Activated naive CD4-positive, alpha-beta T cell treated with anti-CD3 and anti-CD28 coated beads, Interleukin-2, amount 50 U/mL, for 24 hours (primary cell): ENCODE data around the gene B3GAT3.
"Not testable (repeated sequence)": the region's sequence is repeated elsewhere in the genome, so short reads cannot be mapped to it uniquely, and the experiment has no call there.

Experiments
- H3K27ac Mint-ChIP-seq: one replicate; pipeline ENCODE4 v1.8.0; 2021; ENCODE audit warnings: mild to moderate bottlenecking, mixed read lengths
- H3K27me3 Mint-ChIP-seq: one replicate; pipeline ENCODE4 v1.8.0; 2021; ENCODE audit warnings: mixed read lengths
- H3K36me3 Mint-ChIP-seq: one replicate; pipeline ENCODE4 v1.8.0; 2021; ENCODE audit warnings: mixed read lengths
- H3K4me1 Mint-ChIP-seq: one replicate; pipeline ENCODE4 v1.8.0; 2021; ENCODE audit warnings: mixed read lengths
- H3K4me3 Mint-ChIP-seq: one replicate; pipeline ENCODE4 v1.8.0; 2021; ENCODE audit warnings: mild to moderate bottlenecking, mixed read lengths
- H3K9me3 Mint-ChIP-seq: one replicate; pipeline ENCODE4 v1.8.0; 2021; ENCODE audit warnings: mixed read lengths

The B3GAT3 gene

DNA sequence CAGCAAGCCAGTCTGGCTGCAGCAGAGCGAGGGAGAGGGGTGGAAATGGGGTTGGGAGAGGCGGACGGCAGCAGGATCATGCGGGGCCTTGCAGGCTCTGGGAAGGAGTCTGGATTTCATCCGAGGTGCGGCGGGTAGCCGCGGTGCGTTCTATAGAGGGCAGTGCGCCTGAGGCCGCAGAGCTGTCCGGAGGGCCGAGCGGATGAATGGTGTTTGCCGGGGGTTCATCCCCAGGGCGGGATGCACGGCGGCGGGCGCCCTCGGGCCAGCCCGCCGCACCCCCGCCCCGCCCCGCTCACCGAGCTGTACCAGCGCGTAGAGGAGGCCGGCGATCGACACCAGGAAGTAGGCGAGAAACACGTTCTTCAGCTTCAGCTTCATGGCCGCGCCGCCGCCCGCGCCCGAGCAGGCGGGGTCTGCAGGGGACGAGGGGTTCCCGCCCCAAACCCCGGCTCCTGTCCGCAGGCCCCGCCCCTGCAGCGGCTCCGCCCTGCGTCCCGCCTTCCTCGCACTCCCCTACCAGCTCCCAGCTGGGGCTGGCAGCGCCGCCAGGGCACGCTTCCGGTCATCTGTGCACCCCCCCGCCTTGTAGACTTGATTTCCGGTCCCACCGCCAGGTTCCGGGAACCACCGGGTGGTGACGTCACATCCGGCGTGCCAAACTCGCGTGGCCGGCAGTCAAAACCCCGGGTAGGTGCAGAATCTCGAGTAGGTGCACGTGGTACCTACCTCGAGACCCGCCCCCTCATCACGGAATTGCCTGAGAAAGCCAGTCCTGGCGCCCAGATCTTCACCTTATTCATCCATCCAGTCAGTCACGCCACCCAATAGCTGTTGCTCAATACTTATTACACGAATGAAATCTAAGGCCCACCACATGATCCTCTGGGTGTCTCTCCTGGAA is at the start of gene B3GAT3:
Gene B3GAT3, minus strand, starts transcription at position 420 of the 904 bp plus-strand sequence. Its CDS starts 39 bp downstream, at position 381.
- no peaks in the 10 kb centered on the region for H3K27me3 Mint-ChIP-seq
- H3K27ac Mint-ChIP-seq: peak within 1 kb of the TSS; percentile 99
- no peaks in the 10 kb centered on the region for H3K9me3 Mint-ChIP-seq
- H3K4me1 Mint-ChIP-seq: peaks cover 30% of the 10 kb centered on the region
- H3K4me3 Mint-ChIP-seq: peak within 1 kb of the TSS; percentile 96
- peaks cover 13% of the 10 kb centered on the region for H3K36me3 Mint-ChIP-seq

- peaks cover 48% of the 10 kb centered on the region for H3K4me1 Mint-ChIP-seq
- no peaks in the 10 kb centered on the region for H3K9me3 Mint-ChIP-seq
- H3K36me3 Mint-ChIP-seq: peaks cover 10% of the 10 kb centered on the region
- H3K27ac Mint-ChIP-seq: peak overlapping the region; percentile 96
- H3K4me3 Mint-ChIP-seq: peak overlapping the region; percentile 100
- H3K27me3 Mint-ChIP-seq: no peaks in the 10 kb centered on the region
Observed at GRCh38 chr11:62671236-62671607, 49.4 kb upstream of the B3GAT3 start.

GRCh38 chr11:62669420-62670161 is 47.8 kb upstream of the B3GAT3 start:
- H3K27me3 Mint-ChIP-seq: no peaks in the 10 kb centered on the region
- no peaks in the 10 kb centered on the region for H3K9me3 Mint-ChIP-seq
- peaks cover 11% of the 10 kb centered on the region for H3K36me3 Mint-ChIP-seq
- peak overlapping the region; percentile 30 for H3K27ac Mint-ChIP-seq
- peak overlapping the region; percentile 100 for H3K4me3 Mint-ChIP-seq
- H3K4me1 Mint-ChIP-seq: peaks cover 45% of the 10 kb centered on the region

DNA sequence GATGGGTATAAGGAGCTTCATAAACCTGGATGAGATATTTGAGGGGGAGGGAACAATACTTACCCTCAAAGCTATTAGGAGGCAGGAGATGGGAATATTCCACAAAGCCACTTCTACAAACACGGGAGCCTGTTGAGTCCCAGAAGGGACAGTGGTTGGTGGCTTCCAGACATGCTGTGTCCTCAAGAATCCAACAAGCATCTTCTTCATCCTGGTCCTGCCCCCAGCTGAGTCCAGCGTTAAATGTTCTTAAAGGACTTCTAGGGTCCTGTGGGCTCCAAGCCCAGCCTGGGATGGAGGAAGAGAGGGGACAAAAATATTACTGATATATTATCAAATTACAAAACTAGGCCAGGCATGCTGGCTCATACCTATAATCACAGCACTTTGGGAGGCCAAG is 45.7 kb upstream of the B3GAT3 start:
- H3K9me3 Mint-ChIP-seq: no peaks in the 10 kb centered on the region
- H3K27me3 Mint-ChIP-seq: no peaks in the 10 kb centered on the region
- H3K4me1 Mint-ChIP-seq: peaks cover 53% of the 10 kb centered on the region
- peak overlapping the region; percentile 98 for H3K4me3 Mint-ChIP-seq
- peak overlapping the region; percentile 38 for H3K27ac Mint-ChIP-seq
- peaks cover 13% of the 10 kb centered on the region for H3K36me3 Mint-ChIP-seq

DNA sequence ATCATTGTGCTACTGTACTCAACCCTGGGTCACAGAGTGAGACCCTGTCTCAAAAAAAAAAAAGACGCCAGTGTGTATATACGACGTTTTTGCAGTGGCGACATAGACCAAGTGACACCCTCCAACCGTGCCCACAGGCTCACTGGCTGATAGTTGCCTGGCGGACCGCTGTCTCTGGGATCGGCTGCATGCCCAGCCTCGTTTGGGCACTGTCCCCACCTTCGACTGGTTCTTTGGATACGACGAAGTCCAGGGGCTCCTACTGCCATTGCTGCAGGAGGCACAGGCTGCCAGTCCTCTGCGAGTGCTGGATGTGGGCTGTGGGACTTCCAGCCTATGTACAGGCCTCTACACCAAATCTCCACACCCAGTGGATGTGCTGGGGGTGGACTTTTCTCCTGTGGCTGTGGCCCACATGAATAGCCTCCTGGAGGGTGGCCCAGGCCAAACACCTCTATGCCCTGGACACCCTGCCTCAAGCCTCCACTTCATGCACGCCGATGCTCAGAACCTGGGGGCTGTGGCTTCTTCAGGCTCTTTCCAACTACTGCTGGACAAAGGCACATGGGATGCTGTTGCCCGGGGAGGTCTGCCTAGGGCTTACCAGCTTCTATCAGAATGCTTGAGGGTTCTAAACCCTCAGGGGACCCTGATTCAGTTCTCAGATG is 44.6 kb upstream of the B3GAT3 start:
- no peaks in the 10 kb centered on the region for H3K9me3 Mint-ChIP-seq
- peaks cover 45% of the 10 kb centered on the region for H3K4me1 Mint-ChIP-seq
- peak overlapping the region; percentile 51 for H3K27ac Mint-ChIP-seq
- peak overlapping the region; percentile 98 for H3K4me3 Mint-ChIP-seq
- peaks cover 13% of the 10 kb centered on the region for H3K36me3 Mint-ChIP-seq
- no peaks in the 10 kb centered on the region for H3K27me3 Mint-ChIP-seq

DNA sequence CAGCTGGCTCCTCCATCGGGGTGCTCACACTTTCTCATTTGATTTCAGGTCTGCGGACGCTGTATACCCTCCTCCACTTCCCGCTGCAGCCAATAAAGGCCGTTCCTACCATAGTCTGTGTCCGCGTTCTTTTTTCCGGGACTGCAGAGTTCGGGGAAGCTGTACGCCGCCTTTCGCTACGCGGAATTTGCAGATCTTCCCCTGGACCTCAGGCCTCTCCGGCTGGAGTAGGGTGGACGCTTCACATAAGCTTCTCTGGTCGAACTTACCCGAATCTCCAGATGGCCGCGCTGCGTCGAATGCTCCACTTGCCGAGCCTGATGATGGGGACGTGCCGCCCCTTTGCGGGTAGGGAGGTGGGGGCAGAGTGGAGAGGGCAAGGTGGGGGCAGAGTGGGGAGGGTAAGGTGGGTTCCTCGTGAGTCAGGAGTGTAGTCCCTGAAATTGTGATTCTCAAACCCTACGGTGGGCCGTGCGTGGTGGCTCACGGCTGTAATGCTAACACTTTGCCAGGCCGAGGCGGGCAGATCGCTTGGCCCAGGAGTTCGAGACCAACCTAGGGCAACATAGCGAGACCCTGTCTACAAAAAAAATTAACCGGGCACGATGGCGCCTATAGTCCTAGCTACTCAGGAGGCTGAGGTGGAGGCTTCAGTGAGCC is 43.9 kb upstream of the B3GAT3 start:
- Mint-ChIP-seq H3K27me3 (no peaks in the 10 kb centered on the region), H3K4me3 (peak overlapping the region; percentile 98), H3K27ac (peak overlapping the region; percentile 95), H3K36me3 (peaks cover 13% of the 10 kb centered on the region), H3K4me1 (peaks cover 39% of the 10 kb centered on the region), H3K9me3 (no peaks in the 10 kb centered on the region)

- Mint-ChIP-seq H3K27ac (peak within 1 kb of the TSS; percentile 95), H3K4me1 (peaks cover 36% of the 10 kb centered on the region), H3K4me3 (peak within 1 kb of the TSS; percentile 98), H3K36me3 (peaks cover 13% of the 10 kb centered on the region), H3K9me3 (no peaks in the 10 kb centered on the region), H3K27me3 (no peaks in the 10 kb centered on the region)
Observed at GRCh38 chr11:62665075-62665598, 43.4 kb upstream of the B3GAT3 start, which contains the start of the genes C11orf98 and CSKMT. Gene C11orf98 (minus strand): TSS chr11:62665210. CDS start chr11:62665169, 41 bp downstream. Gene CSKMT (plus strand): TSS chr11:62665312. CDS start chr11:62665880, 568 bp downstream.

DNA sequence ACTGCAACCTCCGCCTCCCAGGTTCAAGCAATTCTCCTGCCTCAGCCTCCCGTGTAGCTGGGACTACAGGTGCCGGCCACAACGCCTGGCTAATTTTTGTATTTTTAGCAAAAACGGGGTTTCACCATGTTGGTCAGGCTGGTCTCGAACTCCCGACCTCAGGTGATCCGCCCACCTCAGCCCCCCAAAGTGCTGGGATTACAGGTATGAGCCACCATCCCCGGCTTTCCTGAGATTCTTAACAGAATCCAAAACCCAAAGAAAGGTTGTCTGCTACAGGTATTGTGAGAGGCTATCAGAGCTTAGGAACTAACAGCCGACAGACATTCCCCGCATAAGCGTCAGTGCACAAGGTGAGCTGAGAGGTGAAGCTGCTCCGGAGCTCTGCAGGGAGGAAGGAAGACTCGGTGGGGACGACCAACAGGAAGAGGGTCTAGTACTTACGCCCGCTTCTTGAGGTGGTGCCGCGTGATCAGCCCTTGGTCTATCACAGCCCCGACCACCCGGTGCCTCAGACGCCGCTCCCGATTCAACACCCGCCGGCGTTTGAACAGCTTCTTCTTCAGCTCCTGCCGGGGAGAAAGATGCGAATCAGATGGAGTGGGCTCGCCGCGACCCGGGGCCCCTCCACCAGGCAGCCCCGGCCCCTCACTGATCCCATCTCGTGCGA is 42.8 kb upstream of the B3GAT3 start:
- peaks cover 13% of the 10 kb centered on the region for H3K36me3 Mint-ChIP-seq
- H3K27ac Mint-ChIP-seq: peak overlapping the region; percentile 95
- peak overlapping the region; percentile 98 for H3K4me3 Mint-ChIP-seq
- no peaks in the 10 kb centered on the region for H3K27me3 Mint-ChIP-seq
- H3K4me1 Mint-ChIP-seq: peaks cover 30% of the 10 kb centered on the region
- no peaks in the 10 kb centered on the region for H3K9me3 Mint-ChIP-seq

DNA sequence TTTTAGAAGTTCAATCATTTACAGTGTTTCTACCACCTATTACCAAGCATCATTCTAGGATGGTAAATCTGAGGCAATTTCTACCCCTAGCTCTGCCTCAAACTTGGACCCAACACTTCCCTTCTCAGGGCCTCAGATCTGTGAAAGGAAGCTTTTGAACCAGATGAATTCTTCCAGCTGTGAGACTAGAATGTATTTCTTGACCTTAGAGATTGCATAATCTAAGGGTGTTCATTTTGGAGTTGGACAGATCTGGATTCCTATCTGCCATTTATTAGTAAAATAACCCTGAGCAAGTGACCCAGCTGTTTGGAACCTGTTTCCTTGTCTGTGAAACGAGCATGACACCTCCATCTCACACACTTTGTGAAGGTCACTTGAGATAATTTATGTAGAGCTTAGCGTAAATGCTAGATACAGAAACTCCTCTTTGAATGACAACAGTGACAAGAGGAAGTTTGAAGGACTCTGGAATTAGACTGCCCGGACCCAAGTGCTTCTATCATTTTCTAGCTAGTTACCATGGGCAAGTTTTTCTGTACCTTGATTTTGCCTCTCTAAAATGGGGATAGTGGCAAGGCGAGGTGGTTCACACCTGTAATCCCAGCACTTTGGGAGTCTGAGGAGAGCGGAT is 35.1 kb upstream of the B3GAT3 start:
- no peaks in the 10 kb centered on the region for H3K36me3 Mint-ChIP-seq
- H3K27ac Mint-ChIP-seq: peak overlapping the region; percentile 65
- H3K9me3 Mint-ChIP-seq: no peaks in the 10 kb centered on the region
- no peaks in the 10 kb centered on the region for H3K27me3 Mint-ChIP-seq
- no peak overlapping the region for H3K4me3 Mint-ChIP-seq
- H3K4me1 Mint-ChIP-seq: peaks cover 11% of the 10 kb centered on the region

DNA sequence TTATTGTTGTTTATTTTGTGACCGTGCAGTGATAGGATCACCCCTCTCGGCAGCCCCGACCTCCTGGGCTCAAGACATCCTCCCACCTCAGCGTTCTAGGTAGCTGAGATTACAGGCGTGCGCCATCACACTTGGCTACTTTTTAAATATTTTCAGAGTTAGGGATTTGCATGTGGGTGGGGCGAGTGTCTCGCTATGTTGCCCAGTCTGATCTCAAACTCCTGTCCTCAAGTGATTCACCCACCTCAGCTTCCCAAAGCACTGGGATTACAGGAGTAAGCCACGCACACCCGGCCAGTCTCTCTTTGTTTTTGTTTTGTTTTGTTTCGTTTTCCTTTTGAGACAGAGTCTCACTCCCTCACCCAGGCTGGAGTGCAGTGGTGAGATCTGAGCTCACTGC is 32.5 kb upstream of the B3GAT3 start:
- Mint-ChIP-seq H3K4me3 (peak overlapping the region; percentile 57), H3K4me1 (peaks cover 14% of the 10 kb centered on the region), H3K27me3 (no peaks in the 10 kb centered on the region), H3K36me3 (no peaks in the 10 kb centered on the region), H3K27ac (peak overlapping the region; percentile 65), H3K9me3 (no peaks in the 10 kb centered on the region)

GRCh38 chr11:62652161-62653006 is 30.6 kb upstream of the B3GAT3 start:
- Mint-ChIP-seq H3K4me3 (peak overlapping the region; percentile 93), H3K4me1 (peaks cover 14% of the 10 kb centered on the region), H3K36me3 (no peaks in the 10 kb centered on the region), H3K27me3 (no peaks in the 10 kb centered on the region), H3K27ac (peak overlapping the region; percentile 98), H3K9me3 (no peaks in the 10 kb centered on the region)

- H3K4me1 Mint-ChIP-seq: peaks cover 22% of the 10 kb centered on the region
- not testable (repeated sequence) for H3K27ac Mint-ChIP-seq, H3K4me3 Mint-ChIP-seq
Observed at GRCh38 chr11:62650283-62650682, 28.5 kb upstream of the B3GAT3 start.

DNA sequence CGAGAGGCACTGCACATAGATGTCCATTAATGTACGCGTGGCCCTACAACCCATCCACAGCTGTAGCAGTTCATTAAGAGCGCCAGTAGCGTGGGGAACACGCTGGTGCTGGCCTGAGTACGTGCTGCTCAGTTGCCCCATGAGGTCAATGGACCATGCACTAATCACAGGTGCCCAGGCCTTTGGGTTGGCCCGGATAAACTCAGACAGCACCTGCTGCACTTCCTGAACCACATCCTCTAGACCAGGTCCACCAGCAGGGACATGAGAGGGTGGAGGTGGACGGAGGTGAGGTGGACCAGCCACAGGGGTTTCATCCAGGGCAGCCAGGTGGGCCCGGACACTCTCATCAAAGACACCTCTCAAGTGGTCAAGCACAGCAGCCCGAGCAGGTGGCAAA is 27.7 kb upstream of the B3GAT3 start:
- no peak overlapping the region for H3K4me3 Mint-ChIP-seq
- peaks cover 29% of the 10 kb centered on the region for H3K4me1 Mint-ChIP-seq
- H3K27me3 Mint-ChIP-seq: no peaks in the 10 kb centered on the region
- no peaks in the 10 kb centered on the region for H3K9me3 Mint-ChIP-seq
- H3K36me3 Mint-ChIP-seq: peaks cover 4% of the 10 kb centered on the region
- no peak overlapping the region for H3K27ac Mint-ChIP-seq

More at GRCh38 chr11:62650283-62650682, 28.5 kb upstream of the B3GAT3 start:
- not testable (repeated sequence) for H3K36me3 Mint-ChIP-seq, H3K27me3 Mint-ChIP-seq, H3K9me3 Mint-ChIP-seq
